ENCODE measurements around the gene NCAM1. TPM values are rescaled to one million over a fixed set of nuclear protein-coding genes. Genes with fewer than 3 reads are reported as not detected.

The NCAM1 gene
- total and polyA plus RNA-seq, 9 donors = 87.0 to 220 (median 114) TPM

- peaks cover 24% of the 10 kb centered on the region for H3K4me1 ChIP-seq (ENCODE audit: control insufficient read depth, insufficient read depth, low read length)
- H3K27ac ChIP-seq (ENCODE audit: low read length) = no peak overlapping the region
- H3K36me3 ChIP-seq (ENCODE audit: control insufficient read depth, insufficient read depth, low read length) = peaks cover 13% of the 10 kb centered on the region
- H3K27me3 ChIP-seq (ENCODE audit: control insufficient read depth, insufficient read depth, low read length) = no peaks in the 10 kb centered on the region
- DNase-seq = no peak
- 86% methylated on average over 7 of the region's 7 CpGs for WGBS (ENCODE audit: insufficient coverage)
- H3K4me3 ChIP-seq (ENCODE audit: low read length) = no peak overlapping the region
- no peaks in the 10 kb centered on the region for H3K9me3 ChIP-seq (replicated peaks; ENCODE audit: control insufficient read depth, low read depth, low read length)
Measured at GRCh38 chr11:113267493-113267892, 306.3 kb downstream of the NCAM1 start.

- DNase-seq = no peak
- no peaks in the 10 kb centered on the region for H3K9me3 ChIP-seq (replicated peaks; ENCODE audit: control insufficient read depth, low read depth, low read length)
- H3K4me1 ChIP-seq (ENCODE audit: control insufficient read depth, insufficient read depth, low read length) = peaks cover 23% of the 10 kb centered on the region
- no peak overlapping the region for H3K27ac ChIP-seq (ENCODE audit: low read length)
- peaks cover 13% of the 10 kb centered on the region for H3K36me3 ChIP-seq (ENCODE audit: control insufficient read depth, insufficient read depth, low read length)
- no peak overlapping the region for H3K4me3 ChIP-seq (ENCODE audit: low read length)
- WGBS (ENCODE audit: insufficient coverage) = 83% methylated on average over 2 of the region's 2 CpGs
- no peaks in the 10 kb centered on the region for H3K27me3 ChIP-seq (ENCODE audit: control insufficient read depth, insufficient read depth, low read length)
Measured at GRCh38 chr11:113269096-113269495, 307.9 kb downstream of the NCAM1 start.

- Histone ChIP-seq H3K9me3 (replicated peaks; ENCODE audit: control insufficient read depth, low read depth, low read length) (no peaks in the 10 kb centered on the region), H3K4me1 (ENCODE audit: control insufficient read depth, insufficient read depth, low read length) (peaks cover 18% of the 10 kb centered on the region), H3K4me3 (ENCODE audit: low read length) (no peak overlapping the region), H3K27me3 (ENCODE audit: control insufficient read depth, insufficient read depth, low read length) (no peaks in the 10 kb centered on the region), H3K36me3 (ENCODE audit: control insufficient read depth, insufficient read depth, low read length) (peaks cover 9% of the 10 kb centered on the region), H3K27ac (ENCODE audit: low read length) (no peak overlapping the region)
- 90% methylated on average over 4 of the region's 5 CpGs for WGBS (ENCODE audit: insufficient coverage)
- no peak for DNase-seq
Measured at GRCh38 chr11:113269636-113270035, 308.4 kb downstream of the NCAM1 start.

- Histone ChIP-seq H3K27ac (ENCODE audit: low read length) (no peak overlapping the region), H3K27me3 (ENCODE audit: control insufficient read depth, insufficient read depth, low read length) (no peaks in the 10 kb centered on the region), H3K9me3 (replicated peaks; ENCODE audit: control insufficient read depth, low read depth, low read length) (no peaks in the 10 kb centered on the region), H3K4me3 (ENCODE audit: low read length) (no peak overlapping the region), H3K4me1 (ENCODE audit: control insufficient read depth, insufficient read depth, low read length) (peaks cover 14% of the 10 kb centered on the region), H3K36me3 (ENCODE audit: control insufficient read depth, insufficient read depth, low read length) (peaks cover 12% of the 10 kb centered on the region)
- WGBS (ENCODE audit: insufficient coverage) = 97% methylated on average over 13 of the region's 13 CpGs
- DNase-seq = no peak
Measured at GRCh38 chr11:113270080-113270479, 308.9 kb downstream of the NCAM1 start.

- WGBS (ENCODE audit: insufficient coverage) = 94% methylated on average over 5 of the region's 14 CpGs
- no peak overlapping the region for H3K4me3 ChIP-seq (ENCODE audit: low read length)
- H3K27me3 ChIP-seq (ENCODE audit: control insufficient read depth, insufficient read depth, low read length) = no peaks in the 10 kb centered on the region
- H3K36me3 ChIP-seq (ENCODE audit: control insufficient read depth, insufficient read depth, low read length) = peaks cover 16% of the 10 kb centered on the region
- no peaks in the 10 kb centered on the region for H3K9me3 ChIP-seq (replicated peaks; ENCODE audit: control insufficient read depth, low read depth, low read length)
- H3K27ac ChIP-seq (ENCODE audit: low read length) = no peak overlapping the region
- no peak for DNase-seq
- peaks cover 11% of the 10 kb centered on the region for H3K4me1 ChIP-seq (ENCODE audit: control insufficient read depth, insufficient read depth, low read length)
Measured at GRCh38 chr11:113271551-113272245, 310.5 kb downstream of the NCAM1 start.

GRCh38 chr11:113272281-113272680, 311.1 kb downstream of the NCAM1 start:
- WGBS (ENCODE audit: insufficient coverage) = 48% methylated on average over 5 of the region's 5 CpGs

GRCh38 chr11:113272927-113273615, 311.9 kb downstream of the NCAM1 start:
- WGBS (ENCODE audit: insufficient coverage) = 91% methylated on average over 33 of the region's 34 CpGs
- Histone ChIP-seq H3K4me1 (ENCODE audit: control insufficient read depth, insufficient read depth, low read length) (peaks cover 4% of the 10 kb centered on the region), H3K27ac (ENCODE audit: low read length) (no peak overlapping the region), H3K9me3 (replicated peaks; ENCODE audit: control insufficient read depth, low read depth, low read length) (no peaks in the 10 kb centered on the region), H3K36me3 (ENCODE audit: control insufficient read depth, insufficient read depth, low read length) (peaks cover 16% of the 10 kb centered on the region), H3K4me3 (ENCODE audit: low read length) (no peak overlapping the region), H3K27me3 (ENCODE audit: control insufficient read depth, insufficient read depth, low read length) (no peaks in the 10 kb centered on the region)
- no peak for DNase-seq

More at GRCh38 chr11:113272281-113272680, 311.1 kb downstream of the NCAM1 start:
- Histone ChIP-seq H3K27me3 (ENCODE audit: control insufficient read depth, insufficient read depth, low read length) (no peaks in the 10 kb centered on the region), H3K27ac (ENCODE audit: low read length) (no peak overlapping the region), H3K9me3 (replicated peaks; ENCODE audit: control insufficient read depth, low read depth, low read length) (no peaks in the 10 kb centered on the region), H3K4me1 (ENCODE audit: control insufficient read depth, insufficient read depth, low read length) (peaks cover 9% of the 10 kb centered on the region), H3K36me3 (ENCODE audit: control insufficient read depth, insufficient read depth, low read length) (peaks cover 16% of the 10 kb centered on the region), H3K4me3 (ENCODE audit: low read length) (no peak overlapping the region)
- no peak for DNase-seq

- Histone ChIP-seq H3K27me3 (ENCODE audit: control insufficient read depth, insufficient read depth, low read length) (no peaks in the 10 kb centered on the region), H3K4me1 (ENCODE audit: control insufficient read depth, insufficient read depth, low read length) (no peaks in the 10 kb centered on the region), H3K9me3 (replicated peaks; ENCODE audit: control insufficient read depth, low read depth, low read length) (no peaks in the 10 kb centered on the region), H3K36me3 (ENCODE audit: control insufficient read depth, insufficient read depth, low read length) (peaks cover 16% of the 10 kb centered on the region), H3K27ac (ENCODE audit: low read length) (no peak overlapping the region), H3K4me3 (ENCODE audit: low read length) (no peak overlapping the region)
- 93% methylated on average over 6 of the region's 10 CpGs for WGBS (ENCODE audit: insufficient coverage)
- no peak for DNase-seq
Measured at GRCh38 chr11:113273720-113274119, 312.5 kb downstream of the NCAM1 start.

- no peak overlapping the region for H3K4me3 ChIP-seq (ENCODE audit: low read length)
- peaks cover 16% of the 10 kb centered on the region for H3K36me3 ChIP-seq (ENCODE audit: control insufficient read depth, insufficient read depth, low read length)
- no peaks in the 10 kb centered on the region for H3K27me3 ChIP-seq (ENCODE audit: control insufficient read depth, insufficient read depth, low read length)
- no peaks in the 10 kb centered on the region for H3K9me3 ChIP-seq (replicated peaks; ENCODE audit: control insufficient read depth, low read depth, low read length)
- 79% methylated on average over 15 of the region's 19 CpGs for WGBS (ENCODE audit: insufficient coverage)
- no peak for DNase-seq
- H3K4me1 ChIP-seq (ENCODE audit: control insufficient read depth, insufficient read depth, low read length) = no peaks in the 10 kb centered on the region
- no peak overlapping the region for H3K27ac ChIP-seq (ENCODE audit: low read length)
Measured at GRCh38 chr11:113274713-113275582, 313.7 kb downstream of the NCAM1 start.

- H3K27me3 ChIP-seq (ENCODE audit: control insufficient read depth, insufficient read depth, low read length) = no peaks in the 10 kb centered on the region
- WGBS (ENCODE audit: insufficient coverage) = 83% methylated on average over 3 of the region's 7 CpGs
Measured at GRCh38 chr11:113275602-113276001, 314.4 kb downstream of the NCAM1 start.

More at GRCh38 chr11:113275602-113276001, 314.4 kb downstream of the NCAM1 start:
- no peaks in the 10 kb centered on the region for H3K9me3 ChIP-seq (replicated peaks; ENCODE audit: control insufficient read depth, low read depth, low read length)
- H3K36me3 ChIP-seq (ENCODE audit: control insufficient read depth, insufficient read depth, low read length) = peaks cover 13% of the 10 kb centered on the region
- no peak overlapping the region for H3K27ac ChIP-seq (ENCODE audit: low read length)
- no peaks in the 10 kb centered on the region for H3K4me1 ChIP-seq (ENCODE audit: control insufficient read depth, insufficient read depth, low read length)
- no peak for DNase-seq
- H3K4me3 ChIP-seq (ENCODE audit: low read length) = no peak overlapping the region
